CD4-positive, alpha-beta T cell treated with Interleukin-15 for 1 hour (primary cell): ENCODE measurements around the gene TNN.

ENCODE experiments used
- DNase-seq: peaks from one replicate; pipeline ENCODE4 v3.0.0-alpha.2; 2020

The TNN gene

DNA sequence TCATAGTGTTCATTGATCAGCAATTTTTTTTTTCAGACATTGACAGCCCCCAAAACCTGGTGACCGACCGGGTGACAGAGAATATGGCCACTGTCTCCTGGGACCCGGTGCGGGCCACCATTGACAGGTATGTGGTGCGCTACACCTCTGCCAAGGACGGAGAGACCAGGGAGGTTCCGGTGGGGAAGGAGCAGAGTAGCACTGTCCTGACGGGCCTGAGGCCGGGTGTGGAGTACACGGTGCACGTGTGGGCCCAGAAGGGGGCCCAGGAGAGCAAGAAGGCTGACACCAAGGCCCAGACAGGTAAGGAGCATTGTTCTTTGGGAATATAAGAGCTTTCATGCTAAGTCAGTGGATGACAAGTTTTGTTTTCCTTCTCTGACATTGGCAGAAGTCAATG lies 49.3 kb downstream of the TNN start:
- DNase-seq = no peak

DNA sequence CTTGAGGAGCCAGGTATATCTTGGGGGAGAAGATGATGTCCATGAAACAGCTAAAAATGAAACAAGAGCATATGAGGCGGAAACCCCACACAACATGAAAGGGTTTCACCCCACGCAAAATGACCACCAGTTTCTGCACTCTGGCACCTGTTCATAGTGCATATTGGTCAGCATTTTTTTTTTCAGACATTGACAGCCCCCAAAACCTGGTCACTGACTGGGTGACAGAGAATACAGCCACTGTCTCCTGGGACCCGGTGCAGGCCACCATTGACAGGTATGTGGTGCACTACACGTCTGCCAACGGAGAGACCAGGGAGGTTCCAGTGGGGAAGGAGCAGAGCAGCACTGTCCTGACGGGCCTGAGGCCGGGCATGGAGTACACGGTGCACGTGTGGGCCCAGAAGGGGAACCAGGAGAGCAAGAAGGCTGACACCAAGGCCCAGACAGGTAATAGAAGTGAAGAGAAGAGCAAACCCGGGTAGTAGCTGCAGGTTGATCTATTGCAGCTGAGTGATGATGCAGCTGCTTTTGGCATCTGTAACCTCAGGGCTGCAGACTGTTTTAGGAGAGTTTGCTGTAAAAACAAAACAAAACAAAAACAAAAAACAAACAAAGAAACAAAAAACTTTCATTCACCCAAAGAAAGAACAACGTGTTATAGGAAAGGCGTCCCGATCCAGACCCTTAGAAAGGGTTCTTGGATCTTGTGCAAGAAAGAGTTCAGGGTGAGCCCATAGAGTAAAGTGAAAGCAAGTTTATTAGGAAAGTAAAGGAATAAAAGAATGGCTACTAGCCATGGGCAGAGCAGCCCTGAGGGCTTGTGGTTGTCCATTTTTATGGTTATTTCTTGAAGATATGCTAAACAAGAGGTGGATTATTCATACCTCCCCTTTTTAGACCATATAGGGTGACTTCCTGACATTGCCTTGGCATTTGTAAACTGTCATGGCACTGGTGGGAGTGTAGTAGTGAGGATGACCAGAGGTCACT lies 51.0 kb downstream of the TNN start:
- DNase-seq = no peak

DNA sequence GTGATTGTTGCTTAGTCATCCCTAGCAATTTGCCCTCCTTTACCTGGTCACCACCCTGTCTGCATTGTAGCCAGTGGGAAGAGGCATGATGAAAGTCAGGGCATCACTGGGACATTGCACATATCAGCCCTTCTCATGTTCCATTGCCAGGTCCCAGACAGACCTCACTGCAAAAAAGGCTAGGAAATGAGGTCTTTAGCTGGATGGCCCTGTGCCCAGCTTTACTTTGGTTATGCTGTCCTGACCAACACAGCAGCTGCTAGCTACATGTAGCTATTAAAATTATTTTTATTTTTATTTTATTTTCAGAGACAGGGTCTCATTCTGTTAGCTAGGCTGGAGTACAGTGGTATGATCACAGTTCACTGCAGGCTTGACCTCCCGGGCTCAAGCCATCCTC lies 52.9 kb downstream of the TNN start:
- DNase-seq = no peak

DNA sequence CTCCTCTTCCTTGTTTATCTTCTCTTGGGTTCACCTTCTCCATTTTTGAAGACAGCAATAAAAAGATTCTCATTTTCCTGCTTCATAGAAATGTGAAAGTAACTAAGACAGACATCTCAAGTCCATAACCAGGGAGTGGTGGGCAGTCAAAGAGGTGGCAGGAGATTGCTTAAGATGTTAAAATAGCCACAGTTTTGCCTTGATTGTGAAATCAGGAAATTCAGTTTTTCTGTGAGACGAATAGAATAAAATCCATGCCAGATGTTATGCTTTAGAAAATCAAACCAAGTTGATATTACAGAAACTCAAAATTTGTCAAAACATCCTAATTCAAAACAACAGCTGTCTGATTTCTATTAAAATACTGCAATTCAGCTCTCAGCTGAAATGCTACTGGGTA lies 57.2 kb downstream of the TNN start:
- no peak for DNase-seq

DNA sequence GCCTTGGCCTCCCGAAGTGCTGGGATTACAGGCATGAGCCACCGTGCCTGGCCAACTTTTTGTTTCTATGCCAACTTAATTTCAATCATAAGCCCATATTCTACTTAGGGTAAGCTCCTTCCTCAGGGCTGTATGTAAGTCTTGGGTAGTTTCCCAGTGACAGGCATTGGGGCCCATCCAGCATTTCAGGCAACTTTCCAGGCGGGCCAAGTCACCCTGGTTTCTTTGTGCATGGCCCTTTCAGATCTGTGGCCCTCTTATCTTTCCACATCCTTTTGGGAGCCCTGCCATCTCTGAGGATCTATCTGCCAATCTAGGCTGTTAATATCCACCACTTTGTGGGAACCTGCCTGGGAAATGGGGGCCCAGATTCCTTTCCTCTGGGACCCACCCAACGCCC lies 58.7 kb downstream of the TNN start:
- no peak for DNase-seq

DNA sequence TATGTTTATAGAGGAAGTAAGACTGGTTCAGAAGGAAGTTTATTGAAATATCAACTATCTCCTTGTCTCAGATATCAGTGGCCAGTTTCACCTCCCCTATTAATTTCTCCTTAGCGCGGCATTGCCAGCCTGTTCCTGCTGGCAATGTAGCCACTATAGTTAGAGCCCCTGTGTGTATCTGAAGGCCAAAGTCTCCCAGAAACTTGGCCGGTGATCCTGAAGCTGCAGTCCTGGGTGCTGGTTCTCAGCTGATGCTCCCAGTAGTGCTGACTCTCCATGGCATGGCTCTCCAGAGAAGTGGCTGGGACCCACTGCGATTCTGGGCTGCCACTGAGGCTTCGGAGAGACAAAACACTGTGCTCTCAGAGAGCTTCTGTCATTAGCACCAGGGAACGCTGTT lies 59.9 kb downstream of the TNN start:
- no peak for DNase-seq

DNA sequence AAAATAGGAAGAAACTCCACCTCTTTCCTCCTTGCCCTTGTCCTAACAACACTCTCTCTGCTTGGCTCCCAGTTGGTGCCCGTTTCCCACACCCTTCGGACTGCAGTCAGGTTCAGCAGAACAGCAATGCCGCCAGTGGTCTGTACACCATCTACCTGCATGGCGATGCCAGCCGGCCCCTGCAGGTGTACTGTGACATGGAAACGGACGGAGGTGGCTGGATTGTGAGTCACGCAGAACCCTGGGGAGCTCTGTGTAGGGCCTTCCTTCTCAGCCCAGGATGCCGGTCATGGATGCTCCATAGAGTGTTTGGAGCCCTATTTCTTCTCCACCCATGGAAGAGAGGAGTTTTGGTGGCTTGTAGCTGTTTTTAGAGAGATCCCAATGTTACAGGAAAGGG lies 60.9 kb downstream of the TNN start:
- DNase-seq = no peak

DNA sequence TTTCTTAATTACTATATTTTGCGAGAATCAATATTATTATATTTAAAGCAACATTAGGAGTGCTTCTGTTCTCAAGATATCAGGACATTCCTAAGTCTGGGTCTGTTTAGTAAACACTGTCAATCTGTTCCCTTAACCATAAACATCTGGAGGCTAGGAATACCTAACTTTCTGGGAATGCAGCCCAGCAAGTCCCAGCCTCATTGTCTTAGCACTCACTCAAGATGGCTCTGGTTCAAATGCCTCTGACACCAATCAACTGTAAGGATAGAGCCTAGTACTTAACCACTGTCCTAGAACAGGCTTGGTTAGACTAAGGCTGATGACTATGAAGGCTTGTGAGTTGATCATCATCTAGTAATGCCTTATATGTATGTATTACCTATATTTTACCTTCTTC lies 61.5 kb downstream of the TNN start:
- DNase-seq = no peak

DNA sequence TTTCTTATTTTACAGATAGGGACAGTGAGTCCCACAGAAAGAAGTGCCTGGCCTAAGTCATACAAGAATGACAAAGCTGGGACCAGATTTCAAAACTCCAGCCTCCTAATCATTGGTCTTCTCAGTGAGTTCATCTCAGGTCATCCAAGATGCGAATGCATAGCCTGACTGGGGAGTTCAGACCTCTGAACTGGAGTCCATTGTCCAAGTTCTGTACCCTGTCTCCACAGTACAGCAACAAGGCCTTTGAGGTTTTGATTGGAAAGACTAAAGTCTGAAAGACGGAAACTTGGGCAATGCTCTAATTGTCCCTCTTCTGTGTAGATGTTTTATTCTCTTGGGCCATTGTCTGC lies 62.0 kb downstream of the TNN start:
- DNase-seq = no peak

DNA sequence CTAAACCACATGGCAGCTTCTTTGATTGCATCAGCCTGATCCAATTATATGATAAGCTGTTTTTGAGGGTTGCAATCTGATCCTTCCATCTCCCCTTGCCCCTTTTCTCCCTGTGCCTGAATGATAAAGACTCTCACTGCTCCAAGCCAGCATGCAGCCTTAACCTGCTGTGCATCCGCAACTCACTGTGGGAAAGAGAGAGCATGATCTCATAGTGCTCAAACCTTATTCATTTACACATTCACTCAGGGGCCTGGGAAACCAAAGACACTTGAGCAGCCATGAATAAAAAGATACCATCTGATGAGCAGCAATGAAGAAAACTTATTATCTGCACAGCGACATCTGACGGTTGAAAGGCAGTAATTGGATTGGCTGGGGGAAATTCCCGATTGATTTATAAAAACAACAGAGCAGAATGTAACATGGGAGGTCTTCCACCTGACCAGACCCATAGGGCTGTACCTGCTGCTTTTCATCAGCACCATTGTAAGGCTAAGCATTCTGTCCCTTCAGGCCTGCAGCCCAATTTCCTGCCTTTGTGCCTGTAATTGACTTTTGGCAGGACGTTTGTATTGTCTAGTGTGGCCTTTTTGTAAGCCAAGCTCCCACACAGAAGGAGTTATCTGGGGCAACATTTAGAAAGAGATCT lies 62.5 kb downstream of the TNN start:
- DNase-seq = no peak

DNA sequence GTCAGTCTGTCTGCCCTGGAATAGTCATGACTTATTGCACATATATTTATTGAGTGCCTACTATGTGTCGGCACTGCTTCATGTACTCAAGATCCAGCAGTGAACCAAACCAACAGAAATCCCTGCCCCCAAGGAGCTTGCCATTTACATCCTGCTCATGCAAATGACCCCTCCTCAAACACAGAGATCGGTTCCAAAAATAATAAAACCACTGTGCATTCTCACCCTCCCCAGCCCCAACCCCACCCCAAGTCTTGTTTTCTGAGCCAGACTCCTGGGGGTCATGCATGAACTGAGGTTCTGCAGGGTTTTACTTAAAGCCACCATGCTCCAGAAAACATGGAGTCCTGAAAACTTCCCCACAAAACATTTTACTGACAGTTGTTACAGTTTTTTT lies 63.0 kb downstream of the TNN start:
- no peak for DNase-seq

DNA sequence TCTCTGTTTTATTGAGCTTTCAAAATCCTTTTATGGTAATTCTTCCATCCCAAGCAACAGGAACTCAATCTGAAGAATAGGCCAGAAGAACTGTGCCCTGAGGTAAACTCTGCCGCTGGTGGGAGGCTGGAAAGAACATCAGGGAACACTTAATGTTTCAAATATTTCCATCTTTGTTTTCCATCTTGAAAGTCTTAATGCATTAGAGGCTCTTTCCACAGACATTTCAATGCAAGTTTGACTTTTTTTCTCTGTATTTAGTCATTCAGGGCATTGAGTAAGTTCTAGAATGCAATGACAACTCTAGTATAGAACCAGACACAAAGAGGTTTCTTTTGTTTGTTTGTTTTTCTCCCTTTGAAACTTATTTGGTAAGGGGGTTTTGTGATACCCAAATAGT lies 63.5 kb downstream of the TNN start:
- no peak for DNase-seq

DNA sequence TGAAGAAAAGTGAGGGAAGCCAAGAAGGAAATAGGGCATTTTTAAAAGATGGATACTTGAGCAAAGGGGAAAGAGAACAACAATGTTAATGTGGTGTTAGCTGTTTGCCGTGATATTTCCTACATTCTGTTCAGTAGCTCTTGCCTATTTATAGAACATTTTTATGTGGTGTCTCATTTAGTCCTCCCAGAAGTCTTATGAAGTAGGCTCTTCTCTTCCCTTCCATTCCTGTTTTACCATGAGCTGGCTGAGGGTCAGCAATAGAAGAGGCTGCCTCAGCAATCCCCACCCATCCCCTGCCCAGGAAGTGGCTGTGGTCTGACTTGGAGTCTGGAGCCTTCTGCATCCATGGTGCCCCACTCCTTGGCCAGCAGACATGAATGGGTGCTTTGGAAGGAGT lies 64.8 kb downstream of the TNN start:
- no peak for DNase-seq

DNA sequence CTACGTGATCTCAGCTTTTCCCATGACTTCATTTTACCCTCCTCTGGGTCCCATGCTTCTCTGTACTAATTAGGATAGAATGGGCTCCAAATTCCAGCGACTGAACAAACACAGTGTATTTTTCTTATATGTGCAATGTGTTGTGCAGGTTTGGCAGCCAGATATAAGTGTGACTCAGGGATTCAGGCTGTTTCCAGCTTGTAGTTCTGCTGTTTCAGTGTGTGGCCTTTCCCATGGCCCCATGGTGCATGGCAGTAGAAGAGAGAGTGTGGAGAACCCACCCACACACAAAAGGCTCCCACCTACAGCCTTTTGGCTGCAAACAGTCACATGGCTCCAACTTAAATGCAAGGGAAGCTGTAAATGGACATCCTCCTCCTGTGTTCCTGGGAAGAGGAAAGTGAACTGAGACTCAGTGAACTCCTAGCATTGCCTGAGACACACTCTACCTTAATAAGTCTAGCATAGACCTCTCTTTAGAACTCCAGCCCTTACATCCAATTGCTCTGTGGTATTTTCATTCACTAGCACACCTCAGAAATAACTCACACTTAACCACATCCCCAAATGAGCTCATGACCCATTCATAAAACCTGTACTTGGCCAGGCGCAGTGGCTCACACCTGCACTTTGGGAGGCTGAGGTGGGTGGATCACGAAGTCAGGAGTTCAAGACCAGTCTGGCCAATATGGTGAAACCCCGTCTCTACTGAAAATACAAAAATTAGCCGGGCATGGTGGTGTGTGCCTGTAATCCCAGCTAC lies 66.2 kb downstream of the TNN start:
- DNase-seq = no peak

DNA sequence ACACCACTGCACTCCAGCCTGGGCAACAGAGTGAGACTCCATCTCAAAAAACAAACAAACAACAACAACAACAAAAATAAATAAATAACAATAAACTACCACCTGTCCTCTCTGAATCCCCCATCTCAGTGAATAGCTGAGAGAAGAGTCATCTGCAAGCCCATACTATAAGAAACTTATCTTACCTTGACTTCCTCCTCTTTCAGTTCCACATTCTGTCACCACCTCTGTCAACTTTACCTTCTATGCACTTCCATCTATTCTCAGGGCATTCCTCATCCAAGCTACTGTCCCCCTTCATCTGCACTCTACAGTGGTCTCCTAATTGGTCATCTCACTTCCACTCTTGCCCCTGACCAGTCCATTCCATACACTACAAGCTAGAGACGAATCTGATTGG lies 66.9 kb downstream of the TNN start:
- DNase-seq = no peak

DNA sequence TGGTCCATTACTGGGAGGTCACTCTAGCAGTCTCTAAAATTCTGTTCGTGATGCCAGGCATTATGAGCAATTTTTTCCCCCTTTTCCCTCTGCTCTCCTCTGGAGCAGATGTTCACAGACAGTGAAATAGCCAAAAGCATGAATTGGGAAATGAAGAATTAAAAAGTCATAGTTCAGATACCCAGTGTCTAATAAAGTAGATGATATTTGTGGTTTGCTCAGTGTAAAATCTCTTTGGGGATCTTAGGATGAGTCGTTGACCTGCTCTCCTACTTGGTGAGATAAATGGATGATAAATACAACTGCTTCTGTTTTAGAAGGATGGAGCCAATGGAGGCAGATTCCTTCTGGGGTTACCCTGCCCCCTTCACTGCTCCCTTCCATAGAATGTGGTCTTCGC lies 68.6 kb downstream of the TNN start:
- DNase-seq = no peak

DNA sequence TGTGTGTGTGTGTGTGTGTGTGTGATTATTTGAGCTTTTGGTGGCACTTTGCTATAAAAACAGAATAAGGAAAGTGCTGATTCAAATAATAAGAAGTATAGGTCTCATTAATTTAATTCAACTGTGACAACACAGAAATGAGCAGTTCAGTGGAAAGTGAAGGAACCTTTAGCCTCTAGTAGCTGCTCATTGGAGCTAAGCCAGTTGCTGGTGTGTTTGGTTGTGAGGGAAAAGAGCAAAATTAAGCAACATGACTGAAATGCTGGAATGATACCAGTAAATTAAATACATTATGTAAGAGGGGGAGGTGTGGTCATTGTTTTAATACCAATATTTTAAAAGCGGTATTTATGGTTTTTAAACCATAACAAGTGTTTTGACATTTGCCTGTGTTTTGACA lies 69.7 kb downstream of the TNN start:
- DNase-seq = no peak

DNA sequence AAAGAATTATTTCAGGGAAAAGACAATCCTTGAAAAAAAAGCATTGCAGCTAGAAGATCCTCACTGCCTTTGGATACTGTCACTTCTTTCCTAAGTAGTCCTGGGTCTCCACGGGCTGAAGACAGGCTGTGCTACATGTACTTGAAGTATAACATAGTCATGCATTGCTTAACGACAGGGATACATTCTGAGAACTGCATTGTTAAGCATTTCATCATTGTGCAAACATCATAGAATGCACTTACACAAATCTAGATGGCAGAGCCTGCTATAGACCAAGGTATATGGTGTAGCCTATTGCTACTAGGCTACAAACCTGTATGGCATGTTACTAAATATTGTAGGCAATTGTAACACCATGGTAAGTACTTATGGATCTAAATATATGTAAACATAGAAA lies 70.9 kb downstream of the TNN start:
- no peak for DNase-seq

DNA sequence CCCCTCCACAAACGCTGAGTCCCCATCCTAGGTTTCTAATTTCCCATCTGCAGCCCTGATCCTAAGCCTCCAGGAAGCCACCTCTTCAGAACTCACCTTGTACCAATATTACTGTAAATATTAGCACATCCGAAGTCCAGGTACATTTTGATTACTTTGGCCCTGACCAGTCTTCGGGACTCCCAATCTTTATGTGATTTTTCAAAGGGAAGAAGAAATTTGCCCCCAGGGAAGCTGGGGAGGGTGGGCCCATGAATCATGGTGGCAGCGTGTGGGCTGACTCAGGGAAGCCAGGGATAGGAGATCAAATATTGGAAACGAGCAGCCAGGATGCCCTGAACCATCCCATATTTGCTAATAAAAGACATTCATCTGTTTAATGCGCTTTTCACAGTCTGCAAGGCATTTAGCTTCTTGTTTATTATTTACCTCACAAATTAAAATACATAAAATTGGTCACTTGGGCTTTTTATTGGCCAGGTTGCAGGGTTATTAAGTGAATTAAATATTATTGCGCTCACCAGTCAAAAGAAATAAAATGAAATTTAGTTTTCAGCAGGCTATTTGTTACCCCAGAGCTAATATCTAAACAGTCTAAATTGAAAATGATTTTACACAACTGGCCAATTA lies 78.4 kb downstream of the TNN start:
- no peak for DNase-seq

DNA sequence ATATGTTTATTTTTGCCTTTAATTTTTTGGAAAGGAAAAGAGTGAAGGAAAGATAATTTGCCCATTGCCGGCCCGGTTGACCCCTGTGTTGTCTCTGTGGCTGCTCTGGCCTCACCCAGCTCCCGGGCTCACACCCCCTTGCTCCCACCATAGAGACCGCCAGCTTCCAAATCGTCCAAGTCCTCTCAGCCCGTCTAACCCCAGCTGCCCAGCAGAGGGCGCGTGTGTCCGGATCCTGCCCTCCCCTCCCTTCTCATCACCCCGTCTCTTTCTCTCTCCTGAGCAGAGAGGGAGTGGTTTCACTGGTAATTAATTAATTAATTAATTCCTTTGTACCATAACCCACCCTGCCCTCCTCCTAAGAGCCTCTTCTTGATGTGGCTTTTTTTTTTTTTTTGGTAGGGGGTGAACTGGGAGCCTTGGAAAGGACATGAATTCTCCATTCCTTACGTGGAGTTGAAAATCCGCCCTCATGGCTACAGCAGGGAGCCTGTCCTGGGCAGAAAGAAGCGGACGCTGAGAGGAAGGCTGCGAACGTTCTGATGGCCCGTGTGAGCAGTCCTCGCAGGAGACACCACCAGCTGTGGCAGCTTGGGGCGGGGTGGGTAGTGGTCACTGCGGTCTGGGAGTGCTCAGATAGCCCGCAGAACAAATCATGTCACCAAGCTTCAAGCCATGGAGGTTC lies 79.0 kb downstream of the TNN start:
- DNase-seq = peak; percentile 54

DNA sequence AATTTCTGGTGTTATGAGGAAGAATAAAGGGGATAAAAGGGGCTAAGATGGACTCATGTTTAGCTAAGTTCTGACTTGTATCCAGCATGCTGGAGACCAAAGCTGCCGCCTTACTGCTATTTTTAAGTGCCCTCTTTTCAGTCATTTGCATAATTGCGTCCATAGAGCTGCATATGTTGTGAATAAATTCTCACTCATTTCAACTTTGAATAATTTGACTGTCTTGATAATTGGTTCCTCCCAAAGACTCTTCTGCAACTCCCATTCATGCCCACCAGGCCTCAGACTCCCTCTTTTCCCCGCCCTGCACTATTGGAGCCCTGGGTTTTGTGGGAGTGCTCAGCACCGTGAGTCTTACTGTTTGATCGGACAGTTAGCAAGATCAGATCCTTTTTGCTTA lies 79.9 kb downstream of the TNN start:
- DNase-seq = no peak

DNA sequence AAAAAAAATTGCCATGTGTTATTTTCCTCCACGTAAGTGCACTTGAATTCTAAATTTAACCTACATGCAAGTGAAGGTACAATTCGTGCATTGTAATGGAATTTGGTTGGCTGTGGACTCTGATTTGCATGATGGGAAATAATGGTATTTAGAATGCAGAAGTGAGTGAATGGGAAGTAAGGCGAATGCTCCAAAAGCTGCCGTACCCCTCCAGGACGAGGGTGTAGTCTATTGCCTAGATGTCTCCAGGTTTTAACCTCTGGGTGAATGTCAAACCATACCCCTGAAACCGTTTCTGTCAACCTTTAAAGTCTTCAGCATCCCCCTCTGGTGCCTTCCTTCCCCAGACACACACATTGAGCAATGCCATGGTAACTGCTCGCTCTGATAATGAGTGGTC lies 80.4 kb downstream of the TNN start:
- no peak for DNase-seq
